ENCODE measurements around the gene MARVELD3.
"Not testable (repeated sequence)": the region's sequence is repeated elsewhere in the genome, so short reads cannot be mapped to it uniquely, and the experiment has no call there.

Gene MARVELD3

DNA sequence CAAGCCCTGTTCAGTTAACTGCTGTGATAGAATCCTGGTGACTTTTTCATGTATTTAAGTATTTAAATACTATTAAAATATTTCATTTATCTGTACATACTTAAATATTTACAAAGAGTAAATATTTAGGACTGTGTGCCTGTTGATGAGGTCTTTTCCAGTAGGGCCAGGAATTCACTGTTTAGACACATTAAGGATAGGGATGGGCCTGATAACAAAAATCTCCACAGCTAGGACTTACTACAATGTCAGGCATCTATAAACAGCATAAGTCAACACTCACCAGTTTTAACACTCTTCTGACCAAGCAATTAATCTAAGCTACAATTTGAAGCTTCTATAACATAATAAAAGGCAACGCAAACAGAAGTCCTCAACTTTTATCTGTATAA lies 47.6 kb downstream of the MARVELD3 start:
- no peak for DNase-seq

DNA sequence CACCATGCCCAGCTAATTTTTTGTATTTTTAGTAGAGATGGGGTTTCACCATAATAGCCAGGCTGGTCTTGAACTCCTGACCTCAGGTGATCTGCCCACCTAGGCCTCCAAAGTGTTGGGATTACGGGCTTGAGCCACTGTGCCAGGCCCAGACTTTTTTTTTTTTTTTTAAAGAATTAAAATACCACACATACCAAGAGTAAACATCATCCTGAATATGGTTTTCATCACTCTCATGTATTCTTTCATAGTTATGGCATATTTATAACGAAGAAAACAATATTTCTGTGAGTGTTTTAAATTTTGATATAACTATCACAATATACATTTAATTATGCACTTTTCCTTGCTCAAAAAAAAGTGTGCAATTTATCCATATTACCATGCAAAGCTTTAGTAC lies 48.2 kb downstream of the MARVELD3 start:
- no peak for DNase-seq

GRCh38 chr16:71675380-71675779 lies 49.4 kb downstream of the MARVELD3 start:
- no peak for DNase-seq

GRCh38 chr16:71676236-71676635 lies 50.3 kb downstream of the MARVELD3 start:
- DNase-seq: no peak

GRCh38 chr16:71681360-71681759 lies 55.4 kb downstream of the MARVELD3 start:
- DNase-seq: no peak

DNA sequence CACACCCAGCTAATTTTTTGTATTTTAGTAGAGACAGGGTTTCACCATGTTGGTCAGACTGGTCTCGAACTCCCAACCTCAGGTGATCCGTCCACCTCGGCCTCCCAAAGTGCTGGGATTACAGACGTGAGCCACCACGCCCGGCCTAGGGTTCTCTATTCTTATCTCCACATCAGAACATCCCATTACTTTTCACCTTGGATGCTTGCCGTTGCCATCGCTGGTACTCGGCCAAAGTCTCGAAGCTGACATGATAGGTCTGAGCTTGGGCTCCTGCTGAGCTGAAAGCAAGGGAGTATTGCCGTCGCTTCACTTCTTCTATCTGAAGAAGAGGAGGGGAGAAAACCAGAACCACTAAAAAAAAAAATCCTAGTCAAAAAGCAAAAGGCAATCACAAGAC lies 58.3 kb downstream of the MARVELD3 start:
- not testable (repeated sequence) for DNase-seq

Data from GOT3 (cell line).